Measurements from ENCODE around the gene PGM5.

The PGM5 gene

GRCh38 chr9:68457803-68458202 lies 101.4 kb downstream of the PGM5 start:
- no peak for TF ChIP-seq CTCF (IDR thresholded peaks at IDR 0.05; ENCODE audit: low read depth, low read length)
- no peak for DNase-seq (ENCODE audit: extremely low read depth, low read depth)

- TF ChIP-seq CTCF (IDR thresholded peaks at IDR 0.05; ENCODE audit: low read depth, low read length) = no peak
- DNase-seq (ENCODE audit: extremely low read depth, low read depth) = no peak
Measured at GRCh38 chr9:68458918-68459317, 102.5 kb downstream of the PGM5 start.

GRCh38 chr9:68462105-68462775 lies 105.8 kb downstream of the PGM5 start:
- TF ChIP-seq CTCF (IDR thresholded peaks at IDR 0.05; ENCODE audit: low read depth, low read length) = no peak
- no peak for DNase-seq (ENCODE audit: extremely low read depth, low read depth)

- no peak for DNase-seq (ENCODE audit: extremely low read depth, low read depth)
Measured at GRCh38 chr9:68470067-68470466, 113.7 kb downstream of the PGM5 start.

GRCh38 chr9:68470634-68471033 lies 114.2 kb downstream of the PGM5 start:
- DNase-seq (ENCODE audit: extremely low read depth, low read depth) = no peak
- no peak for TF ChIP-seq CTCF (IDR thresholded peaks at IDR 0.05; ENCODE audit: low read depth, low read length)

More at GRCh38 chr9:68470067-68470466, 113.7 kb downstream of the PGM5 start:
- TF ChIP-seq CTCF (IDR thresholded peaks at IDR 0.05; ENCODE audit: low read depth, low read length) = no peak

GRCh38 chr9:68472119-68472518 lies 115.7 kb downstream of the PGM5 start:
- TF ChIP-seq CTCF (IDR thresholded peaks at IDR 0.05; ENCODE audit: low read depth, low read length) = no peak
- no peak for DNase-seq (ENCODE audit: extremely low read depth, low read depth)

- no peak for DNase-seq (ENCODE audit: extremely low read depth, low read depth)
- no peak for TF ChIP-seq CTCF (IDR thresholded peaks at IDR 0.05; ENCODE audit: low read depth, low read length)
Measured at GRCh38 chr9:68473790-68474189, 117.4 kb downstream of the PGM5 start.

Data from AG09319 (cell line).